ENCODE measurements around the gene TRAF5. TPM values are rescaled to one million over a fixed set of nuclear protein-coding genes. Genes with fewer than 3 reads are reported as not detected.

Gene TRAF5
- polyA plus RNA-seq, 2 of the 4 experiments (the other 2 are of a cell fraction) = 8.2 to 14.6 TPM

DNA sequence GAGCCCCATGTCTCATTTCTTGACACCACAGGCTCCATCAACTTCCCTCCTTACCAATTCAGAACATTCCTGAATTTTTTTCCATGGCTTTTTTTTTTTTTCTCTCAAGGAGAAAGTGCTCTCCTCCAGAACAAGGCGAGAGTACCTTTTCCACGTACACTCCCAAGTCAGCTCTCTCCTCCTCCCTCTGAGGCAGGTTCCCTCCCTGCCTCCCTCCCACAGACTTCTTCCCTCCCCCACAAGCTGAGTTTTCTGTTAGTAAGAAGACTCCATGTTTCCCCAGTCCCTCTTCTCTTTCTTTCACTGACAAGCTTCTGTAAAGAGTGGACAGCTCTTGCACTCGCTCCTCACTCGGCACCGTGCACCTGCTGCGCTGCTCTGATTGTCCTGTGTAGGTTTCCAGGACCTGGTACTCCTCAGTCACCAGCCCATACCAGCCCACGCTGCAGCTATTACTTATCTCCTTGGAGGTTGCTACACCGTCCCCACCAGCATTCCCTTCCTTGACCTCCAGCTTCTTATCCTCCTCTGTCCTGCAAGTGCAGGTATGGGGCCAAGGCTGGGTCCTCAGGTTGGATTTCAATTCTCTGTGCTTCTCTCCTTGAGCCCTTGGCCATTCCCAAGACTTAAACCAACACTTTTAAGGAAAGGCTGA, 3.8 kb downstream of the TRAF5 start:
- no peaks in the 10 kb centered on the region for H3K9me3 ChIP-seq
- FAIRE-seq (no peak), ATAC-seq (no peak), DNase-seq (ENCODE audit: low read depth in 1 of 2, low spot score in 1 of 2) (no peak)
- peaks cover 41% of the 10 kb centered on the region for H3K4me1 ChIP-seq
- H3K4me3 ChIP-seq = no peak overlapping the region
- WGBS (ENCODE audit: missing lambda C conversion rate) = 88% methylated on average over 8 of the region's 8 CpGs
- TF ChIP-seq SMC3 (IDR thresholded peaks at IDR 0.05) = no peak
- TF ChIP-seq FOSL2 (IDR thresholded peaks at IDR 0.05) = no peak
- TF ChIP-seq FOSL2 (CRISPR knock-in tag; IDR thresholded peaks at IDR 0.05) = no peak
- TF ChIP-seq, protein P1, sequence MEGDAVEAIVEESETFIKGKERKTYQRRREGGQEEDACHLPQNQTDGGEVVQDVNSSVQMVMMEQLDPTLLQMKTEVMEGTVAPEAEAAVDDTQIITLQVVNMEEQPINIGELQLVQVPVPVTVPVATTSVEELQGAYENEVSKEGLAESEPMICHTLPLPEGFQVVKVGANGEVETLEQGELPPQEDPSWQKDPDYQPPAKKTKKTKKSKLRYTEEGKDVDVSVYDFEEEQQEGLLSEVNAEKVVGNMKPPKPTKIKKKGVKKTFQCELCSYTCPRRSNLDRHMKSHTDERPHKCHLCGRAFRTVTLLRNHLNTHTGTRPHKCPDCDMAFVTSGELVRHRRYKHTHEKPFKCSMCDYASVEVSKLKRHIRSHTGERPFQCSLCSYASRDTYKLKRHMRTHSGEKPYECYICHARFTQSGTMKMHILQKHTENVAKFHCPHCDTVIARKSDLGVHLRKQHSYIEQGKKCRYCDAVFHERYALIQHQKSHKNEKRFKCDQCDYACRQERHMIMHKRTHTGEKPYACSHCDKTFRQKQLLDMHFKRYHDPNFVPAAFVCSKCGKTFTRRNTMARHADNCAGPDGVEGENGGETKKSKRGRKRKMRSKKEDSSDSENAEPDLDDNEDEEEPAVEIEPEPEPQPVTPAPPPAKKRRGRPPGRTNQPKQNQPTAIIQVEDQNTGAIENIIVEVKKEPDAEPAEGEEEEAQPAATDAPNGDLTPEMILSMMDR (IDR thresholded peaks at IDR 0.05) = no peak
- TF ChIP-seq NPAS2 (CRISPR knock-in tag; IDR thresholded peaks at IDR 0.05; ENCODE audit: borderline replicate concordance) = no peak
- TF ChIP-seq RNF2 (IDR thresholded peaks at IDR 0.05; ENCODE audit: borderline replicate concordance, low read depth) = no peak
- TF ChIP-seq, protein P2, sequence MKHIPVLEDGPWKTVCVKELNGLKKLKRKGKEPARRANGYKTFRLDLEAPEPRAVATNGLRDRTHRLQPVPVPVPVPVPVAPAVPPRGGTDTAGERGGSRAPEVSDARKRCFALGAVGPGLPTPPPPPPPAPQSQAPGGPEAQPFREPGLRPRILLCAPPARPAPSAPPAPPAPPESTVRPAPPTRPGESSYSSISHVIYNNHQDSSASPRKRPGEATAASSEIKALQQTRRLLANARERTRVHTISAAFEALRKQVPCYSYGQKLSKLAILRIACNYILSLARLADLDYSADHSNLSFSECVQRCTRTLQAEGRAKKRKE (CRISPR knock-in tag; IDR thresholded peaks at IDR 0.05; ENCODE audit: low read depth) = no peak
- TF ChIP-seq EHMT2 (IDR thresholded peaks at IDR 0.05; ENCODE audit: low read depth) = no peak
- TF ChIP-seq, protein P3, sequence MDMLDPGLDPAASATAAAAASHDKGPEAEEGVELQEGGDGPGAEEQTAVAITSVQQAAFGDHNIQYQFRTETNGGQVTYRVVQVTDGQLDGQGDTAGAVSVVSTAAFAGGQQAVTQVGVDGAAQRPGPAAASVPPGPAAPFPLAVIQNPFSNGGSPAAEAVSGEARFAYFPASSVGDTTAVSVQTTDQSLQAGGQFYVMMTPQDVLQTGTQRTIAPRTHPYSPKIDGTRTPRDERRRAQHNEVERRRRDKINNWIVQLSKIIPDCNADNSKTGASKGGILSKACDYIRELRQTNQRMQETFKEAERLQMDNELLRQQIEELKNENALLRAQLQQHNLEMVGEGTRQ (IDR thresholded peaks at IDR 0.05) = no peak
- no peak for TF ChIP-seq FOXS1 (CRISPR knock-in tag; IDR thresholded peaks at IDR 0.05)
- no peak for TF ChIP-seq HOXB5 (CRISPR knock-in tag; IDR thresholded peaks at IDR 0.05)
- no peak for TF ChIP-seq HDAC2 (IDR thresholded peaks at IDR 0.05)
- TF ChIP-seq, protein P4, sequence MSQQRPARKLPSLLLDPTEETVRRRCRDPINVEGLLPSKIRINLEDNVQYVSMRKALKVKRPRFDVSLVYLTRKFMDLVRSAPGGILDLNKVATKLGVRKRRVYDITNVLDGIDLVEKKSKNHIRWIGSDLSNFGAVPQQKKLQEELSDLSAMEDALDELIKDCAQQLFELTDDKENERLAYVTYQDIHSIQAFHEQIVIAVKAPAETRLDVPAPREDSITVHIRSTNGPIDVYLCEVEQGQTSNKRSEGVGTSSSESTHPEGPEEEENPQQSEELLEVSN (IDR thresholded peaks at IDR 0.05; ENCODE audit: borderline replicate concordance, low read depth) = no peak
- TF ChIP-seq CBX8 (IDR thresholded peaks at IDR 0.05) = no peak
- no peak for TF ChIP-seq CEBPB (IDR thresholded peaks at IDR 0.05)
- TF ChIP-seq, protein P5, sequence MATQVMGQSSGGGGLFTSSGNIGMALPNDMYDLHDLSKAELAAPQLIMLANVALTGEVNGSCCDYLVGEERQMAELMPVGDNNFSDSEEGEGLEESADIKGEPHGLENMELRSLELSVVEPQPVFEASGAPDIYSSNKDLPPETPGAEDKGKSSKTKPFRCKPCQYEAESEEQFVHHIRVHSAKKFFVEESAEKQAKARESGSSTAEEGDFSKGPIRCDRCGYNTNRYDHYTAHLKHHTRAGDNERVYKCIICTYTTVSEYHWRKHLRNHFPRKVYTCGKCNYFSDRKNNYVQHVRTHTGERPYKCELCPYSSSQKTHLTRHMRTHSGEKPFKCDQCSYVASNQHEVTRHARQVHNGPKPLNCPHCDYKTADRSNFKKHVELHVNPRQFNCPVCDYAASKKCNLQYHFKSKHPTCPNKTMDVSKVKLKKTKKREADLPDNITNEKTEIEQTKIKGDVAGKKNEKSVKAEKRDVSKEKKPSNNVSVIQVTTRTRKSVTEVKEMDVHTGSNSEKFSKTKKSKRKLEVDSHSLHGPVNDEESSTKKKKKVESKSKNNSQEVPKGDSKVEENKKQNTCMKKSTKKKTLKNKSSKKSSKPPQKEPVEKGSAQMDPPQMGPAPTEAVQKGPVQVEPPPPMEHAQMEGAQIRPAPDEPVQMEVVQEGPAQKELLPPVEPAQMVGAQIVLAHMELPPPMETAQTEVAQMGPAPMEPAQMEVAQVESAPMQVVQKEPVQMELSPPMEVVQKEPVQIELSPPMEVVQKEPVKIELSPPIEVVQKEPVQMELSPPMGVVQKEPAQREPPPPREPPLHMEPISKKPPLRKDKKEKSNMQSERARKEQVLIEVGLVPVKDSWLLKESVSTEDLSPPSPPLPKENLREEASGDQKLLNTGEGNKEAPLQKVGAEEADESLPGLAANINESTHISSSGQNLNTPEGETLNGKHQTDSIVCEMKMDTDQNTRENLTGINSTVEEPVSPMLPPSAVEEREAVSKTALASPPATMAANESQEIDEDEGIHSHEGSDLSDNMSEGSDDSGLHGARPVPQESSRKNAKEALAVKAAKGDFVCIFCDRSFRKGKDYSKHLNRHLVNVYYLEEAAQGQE (IDR thresholded peaks at IDR 0.05) = no peak
- no peak for TF ChIP-seq JUNB (IDR thresholded peaks at IDR 0.05)
- TF ChIP-seq CBX2 (IDR thresholded peaks at IDR 0.05; ENCODE audit: borderline replicate concordance, low read depth) = no peak
- ChIA-PET CTCF (interaction anchor here (1.2 to 10.2 kb wide), 3 partner anchors 8 to 182 kb away, joined by 4 to 135 read pairs (median 5); no protein-coding TSS in a partner anchor), POLR2A (no interaction called here)
- H3K4me2 ChIP-seq = no peak overlapping the region
- H3K27ac ChIP-seq = no peak overlapping the region
